GM12878 (cell line): ENCODE results near the gene FMNL2. TPM values are rescaled to one million over a fixed set of nuclear protein-coding genes. Genes with fewer than 3 reads are reported as not detected.

ENCODE experiments used
- ATAC-seq: fragments of 200-7000 bp; cut with Tn5 transposase; 3 replicates; pipeline ENCODE4 v1.9.1; 2020; ENCODE audit warnings: mild to moderate bottlenecking, moderate library complexity
- BruUV-seq: library from RNA; stranded (reverse); fragments of 400-500 nt; replicated peaks from 2 replicates; lab custom pipeline; 2021; lab: Mats Ljungman, UMichigan
- CTCF ChIA-PET: fragments of 300-600 bp; sonication (Branson Sonifier 250); formaldehyde crosslinking; extraction: SDS; loops from one replicate; lab custom pipeline; 2021; ENCODE audit warnings: inconsistent platforms; lab: Yijun Ruan, JAX
- POLR2A ChIA-PET: fragments of 350-600 bp; formaldehyde crosslinking; extraction: SDS; loops from one replicate; lab custom pipeline; 2021; ENCODE audit warnings: inconsistent platforms; lab: Charles Lee
- RAD21 ChIA-PET: fragments of 300-600 bp; sonication (Branson Sonifier 250); formaldehyde crosslinking; loops from one replicate; lab custom pipeline; 2023; ENCODE audit warnings: antibody characterized with exemption; ENCODE audit not compliant: unreplicated experiment; lab: Charles Lee
- SMC1A ChIA-PET: fragments of 300-600 bp; sonication (Branson Sonifier 250); formaldehyde crosslinking; loops from one replicate; lab custom pipeline; 2023; ENCODE audit not compliant: unreplicated experiment, uncharacterized antibody; lab: Charles Lee
- DNase-seq: peaks from one replicate; pipeline ENCODE4 v3.0.0-alpha.2; 2011; ENCODE audit warnings: low read depth, low spot score
- FAIRE-seq: peaks from 3 replicates; lab custom pipeline; 2011; peaks lifted over from hg19 to GRCh38; lab: Jason Lieb, UNC
- H2AFZ ChIP-seq: 2 replicates; pipeline ENCODE4 v1.6.0; 2011; ENCODE audit warnings: low read depth, low read length, control low read depth; ENCODE audit not compliant: control insufficient read depth
- H3K27ac ChIP-seq: 2 replicates; pipeline ENCODE4 v1.5.1; 2011; ENCODE audit warnings: control low read depth; ENCODE audit not compliant: control insufficient read depth, insufficient read depth
- H3K27me3 ChIP-seq, 2 experiments: replicated peaks in 1 of 2; 2 replicates each; pipeline versions ENCODE4 v1.6.0 to v1.6.1; 2011; ENCODE audit warnings: low read length in 1 of 2; ENCODE audit not compliant: control insufficient read depth in 2 of 2, insufficient read depth in 2 of 2
- H3K36me3 ChIP-seq, 2 experiments: 2 replicates each; pipeline ENCODE4 v1.5.1; 2011; ENCODE audit warnings: low read length in 1 of 2; ENCODE audit not compliant: control insufficient read depth in 2 of 2, insufficient read depth in 2 of 2
- H3K4me1 ChIP-seq: 2 replicates; pipeline ENCODE4 v1.6.1; 2011; ENCODE audit warnings: mild to moderate bottlenecking, low read length, moderate library complexity, mixed read lengths; ENCODE audit not compliant: control insufficient read depth, insufficient read depth
- H3K4me2 ChIP-seq: 2 replicates; pipeline ENCODE4 v1.6.0; 2011; ENCODE audit warnings: control low read depth; ENCODE audit not compliant: control insufficient read depth, insufficient read depth
- H3K4me3 ChIP-seq: fragments of 200-600 bp; sonication (generic); 2 replicates; pipeline ENCODE4 v1.5.1; 2016
- H3K79me2 ChIP-seq: 2 replicates; pipeline ENCODE4 v1.6.0; 2011; ENCODE audit warnings: low read length; ENCODE audit not compliant: control insufficient read depth, insufficient read depth
- H3K9ac ChIP-seq: 2 replicates; pipeline ENCODE4 v1.8.0; 2011; ENCODE audit warnings: low read length, control low read depth, mixed read lengths; ENCODE audit not compliant: control insufficient read depth, insufficient read depth
- H3K9me3 ChIP-seq: replicated peaks from 3 replicates; pipeline ENCODE4 v1.5.1; 2011; ENCODE audit warnings: mild to moderate bottlenecking, low read length; ENCODE audit not compliant: control insufficient read depth, insufficient read depth
- H4K20me1 ChIP-seq: 2 replicates; pipeline ENCODE4 v1.6.0; 2011; ENCODE audit not compliant: control insufficient read depth, insufficient read depth
- BMI1 ChIP-seq: fragments of 450-650 bp; IDR thresholded peaks from 2 replicates; pipeline ENCODE4 v1.6.1; 2016; ENCODE audit warnings: mild to moderate bottlenecking, moderate library complexity, borderline replicate concordance
- BRCA1 ChIP-seq: IDR thresholded peaks from 2 replicates; pipeline ENCODE4 v1.6.1; 2011; ENCODE audit warnings: low read depth, low read length, improper control_type of control experiment
- CHD4 ChIP-seq: fragments of 200-600 bp; sonication (generic); IDR thresholded peaks from 2 replicates; pipeline ENCODE4 v1.6.1; 2016; ENCODE audit warnings: mild to moderate bottlenecking
- EGR1 ChIP-seq, 2 experiments: IDR thresholded peaks; 1 replicate in 1 of 2; 2 replicates in 1 of 2; pipeline ENCODE4 v1.6.1; 2011 to 2012; ENCODE audit warnings: low read depth in 2 of 2, low read length in 2 of 2, borderline replicate concordance in 1 of 2, mild to moderate bottlenecking in 1 of 2, moderate library complexity in 1 of 2
- IKZF2 ChIP-seq, 2 experiments: fragments of 450-650 bp; IDR thresholded peaks; 2 replicates each; pipeline ENCODE4 v1.6.1; 2017; ENCODE audit warnings: mild to moderate bottlenecking in 2 of 2, moderate library complexity in 2 of 2
- KLF5 ChIP-seq: fragments of 450-650 bp; IDR thresholded peaks from 2 replicates; pipeline ENCODE4 v1.6.1; 2014; ENCODE audit warnings: mild to moderate bottlenecking; ENCODE audit not compliant: partially characterized antibody
- NFYA ChIP-seq: IDR thresholded peaks from 2 replicates; pipeline ENCODE4 v1.6.1; 2011; ENCODE audit warnings: low read depth, mild to moderate bottlenecking, low read length, improper control_type of control experiment, borderline replicate concordance
- NFYB ChIP-seq: IDR thresholded peaks from 2 replicates; pipeline ENCODE4 v1.6.1; 2011; ENCODE audit warnings: low read depth, mild to moderate bottlenecking, low read length, improper control_type of control experiment, moderate library complexity; ENCODE audit not compliant: insufficient read depth
- POLR2AphosphoS2 ChIP-seq: IDR thresholded peaks from 2 replicates; pipeline ENCODE4 v1.6.1; 2011; ENCODE audit warnings: low read depth, mild to moderate bottlenecking, low read length, improper control_type of control experiment, moderate library complexity
- RAD21 ChIP-seq: IDR thresholded peaks from 2 replicates; pipeline ENCODE4 v1.6.1; 2011; ENCODE audit warnings: mild to moderate bottlenecking, low read depth, low read length, moderate library complexity; ENCODE audit not compliant: insufficient read depth
- RB1 ChIP-seq: fragments of 450-650 bp; formaldehyde crosslinking; IDR thresholded peaks from 2 replicates; pipeline ENCODE4 v1.6.1; 2017; ENCODE audit warnings: mild to moderate bottlenecking, borderline replicate concordance
- RFX5 ChIP-seq: IDR thresholded peaks from 2 replicates; pipeline ENCODE4 v1.6.1; 2011; ENCODE audit warnings: low read depth, low read length, improper control_type of control experiment
- SMAD5 ChIP-seq: IDR thresholded peaks from 2 replicates; pipeline ENCODE4 v1.6.1; 2016; ENCODE audit warnings: antibody characterized with exemption, low read depth
- SMC3 ChIP-seq: IDR thresholded peaks from 2 replicates; pipeline ENCODE4 v1.6.1; 2011; ENCODE audit warnings: low read length, improper control_type of control experiment, borderline replicate concordance
- SREBF2 ChIP-seq: IDR thresholded peaks from 2 replicates; pipeline ENCODE4 v1.6.1; 2012; ENCODE audit warnings: mild to moderate bottlenecking, low read length
- TARDBP ChIP-seq: IDR thresholded peaks from 2 replicates; pipeline ENCODE4 v1.6.1; 2016; ENCODE audit warnings: borderline replicate concordance
- WGBS: methylation state at CpG from one replicate; pipeline ENCODE4 v1.1.6; 2016; ENCODE audit warnings: low lambda C conversion rate; ENCODE audit not compliant: insufficient replicate concordance, insufficient coverage; ENCODE audit errors: missing lambda C conversion rate; 5-methylcytosine and 5-hydroxymethylcytosine counted together
- in situ Hi-C: fragments of 300-500 bp; cut with MboI; formaldehyde crosslinking; loops from 9 replicates; pipeline ENCODE4 v1.14.3; 2018; ENCODE audit warnings: mixed read lengths
- intact Hi-C: fragments of 100-400 bp; cut with micrococcal nuclease; formaldehyde crosslinking; loops from one replicate; pipeline ENCODE4 v1.14.2; 2022; ENCODE audit not compliant: unreplicated experiment
- polyA plus RNA-seq, 11 experiments: library from polyadenylated mRNA; depleted of rRNA in 4 of 11; unstranded in 6 of 11; stranded (reverse) in 5 of 11; fragments of >200 nt; fragmentation: Nextera tagmentation in 4 of 11; fragmentation: Illumina TruSeq in 1 of 11; extraction: Ambion mirVana in 4 of 11; extraction: Trizol in 1 of 11; gene quantifications; 1 replicate in 1 of 11; 2 replicates in 10 of 11; pipeline versions ENCODE4 v1.2.1 to v1.2.3, GENCODE V29; 2011 to 2016; ENCODE audit warnings: inconsistent platforms in 2 of 11, missing spikeins in 2 of 11, low read depth in 1 of 11
- total RNA-seq, 4 experiments: library from RNA; depleted of rRNA in 3 of 4; stranded (reverse); fragments of >200 nt in 3 of 4; fragmentation: Illumina TruSeq in 1 of 4; extraction: Trizol in 1 of 4; gene quantifications; 2 replicates each; pipeline versions ENCODE4 v1.2.1 to v1.2.3, GENCODE V29; 2013 to 2021
- TF ChIP-seq, protein P1 (sequence below): fragments of 450-650 bp; IDR thresholded peaks from 2 replicates; pipeline ENCODE4 v1.6.1; 2014; ENCODE audit warnings: mild to moderate bottlenecking
- TF ChIP-seq, protein P2 (sequence below): IDR thresholded peaks from 2 replicates; pipeline ENCODE4 v1.6.1; 2012; ENCODE audit warnings: low read length, inconsistent platforms
- TF ChIP-seq, protein P3 (sequence below), 3 experiments: IDR thresholded peaks in 2 of 3; conservative IDR thresholded peaks in 1 of 3; 2 replicates each; pipeline ENCODE4 v1.5.1; 2011; ENCODE audit warnings: low read depth in 3 of 3, low read length in 3 of 3, mild to moderate bottlenecking in 3 of 3, control low read depth in 2 of 3, moderate library complexity in 2 of 3, inconsistent platforms in 1 of 3, mixed read lengths in 1 of 3; ENCODE audit not compliant: control insufficient read depth in 2 of 3, insufficient read depth in 1 of 3; ENCODE audit errors: extremely low read depth in 1 of 3

FMNL2 gene
- total and polyA plus RNA-seq, 10 of the 15 experiments (the other 5 are each of a cell fraction or from before 2014, with no cell fraction given) = 0.13 to 9.9 (median 0.35) TPM

DNA sequence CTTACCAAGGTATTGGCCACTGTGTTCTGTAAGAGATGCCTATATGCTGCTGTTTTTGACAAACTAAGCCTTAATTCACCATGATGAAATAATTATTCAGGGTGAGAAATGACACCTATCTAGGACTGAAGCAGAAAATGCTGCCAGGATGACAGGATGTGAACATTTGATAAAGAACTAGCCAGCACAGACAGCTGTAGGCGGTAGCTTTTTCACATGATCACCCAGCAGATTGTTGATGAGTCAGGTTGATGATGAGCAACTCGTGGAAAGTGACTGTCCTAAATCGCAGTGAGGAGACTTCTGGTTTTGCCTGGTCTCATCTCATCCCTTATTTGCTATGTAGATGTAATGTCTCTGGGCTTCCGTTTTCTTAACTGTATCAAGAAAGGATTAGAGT, 238.2 kb downstream of the FMNL2 start:
- ATAC-seq = peak; percentile 96
- ChIA-PET POLR2A (interaction anchor here (0.5 to 2.4 kb wide), 2 partner anchors 39 to 751 kb away, joined by 3 to 9 read pairs; no protein-coding TSS in a partner anchor), RAD21 (interaction anchor here (0.8 to 2.3 kb wide), 13 partner anchors 8 to 397 kb away, joined by 3 to 9 read pairs (median 5); no protein-coding TSS in a partner anchor), SMC1A (interaction anchor here (0.6 to 3.6 kb wide), 17 partner anchors 9 to 167 kb away, joined by 3 to 16 read pairs (median 3); no protein-coding TSS in a partner anchor), CTCF (interaction anchor here (0.9 to 1.6 kb wide), 5 partner anchors 17 to 77 kb away, joined by 3 to 5 read pairs (median 4); no protein-coding TSS in a partner anchor)
- no peaks in the 10 kb centered on the region for H3K36me3 ChIP-seq
- no peaks in the 10 kb centered on the region for H3K27me3 ChIP-seq
- no peak overlapping the region for H2AFZ ChIP-seq
- H3K79me2 ChIP-seq = no peaks in the 10 kb centered on the region
- no peak overlapping the region for H3K4me3 ChIP-seq
- peak; percentile 70 for DNase-seq
- intact Hi-C loops (no loop called here), in situ Hi-C loops (no loop called here)
- no peaks in the 10 kb centered on the region for H4K20me1 ChIP-seq
- FAIRE-seq = peak; percentile 88
- no TSS peak for BruUV-seq
- H3K9me3 ChIP-seq = no peaks in the 10 kb centered on the region
- WGBS = 1% methylated on average over 4 of the region's 4 CpGs
- peak overlapping the region; percentile 22; the same call in 1 of the 2 replicates for H3K4me2 ChIP-seq
- no peak overlapping the region for H3K27ac ChIP-seq
- H3K4me1 ChIP-seq = peaks cover 5% of the 10 kb centered on the region; the same call in 1 of the 2 replicates
- H3K9ac ChIP-seq = no peak overlapping the region
- TF ChIP-seq IKZF2 (IDR thresholded peaks at IDR 0.05) = peak; percentile 78 to 79; a peak in 3 of 4 replicates
- TF ChIP-seq BRCA1 = no peak
- no peak for TF ChIP-seq EGR1 (IDR thresholded peaks at IDR 0.05; ENCODE audit: borderline replicate concordance in 1 of 2, low read depth in 2 of 2, low read length in 2 of 2)
- TF ChIP-seq, protein P1, sequence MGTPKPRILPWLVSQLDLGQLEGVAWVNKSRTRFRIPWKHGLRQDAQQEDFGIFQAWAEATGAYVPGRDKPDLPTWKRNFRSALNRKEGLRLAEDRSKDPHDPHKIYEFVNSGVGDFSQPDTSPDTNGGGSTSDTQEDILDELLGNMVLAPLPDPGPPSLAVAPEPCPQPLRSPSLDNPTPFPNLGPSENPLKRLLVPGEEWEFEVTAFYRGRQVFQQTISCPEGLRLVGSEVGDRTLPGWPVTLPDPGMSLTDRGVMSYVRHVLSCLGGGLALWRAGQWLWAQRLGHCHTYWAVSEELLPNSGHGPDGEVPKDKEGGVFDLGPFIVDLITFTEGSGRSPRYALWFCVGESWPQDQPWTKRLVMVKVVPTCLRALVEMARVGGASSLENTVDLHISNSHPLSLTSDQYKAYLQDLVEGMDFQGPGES = no peak
- no peak for TF ChIP-seq NFYB
- TF ChIP-seq CHD4 = no peak
- no peak for TF ChIP-seq KLF5
- TF ChIP-seq BMI1 = 0 out of 2 replicates have a peak, but pooled peaks have one; percentile 35
- TF ChIP-seq RB1 = no peak
- no peak for TF ChIP-seq RFX5
- TF ChIP-seq POLR2AphosphoS2 = no peak
- TF ChIP-seq SMAD5 = no peak
- TF ChIP-seq, protein P2, sequence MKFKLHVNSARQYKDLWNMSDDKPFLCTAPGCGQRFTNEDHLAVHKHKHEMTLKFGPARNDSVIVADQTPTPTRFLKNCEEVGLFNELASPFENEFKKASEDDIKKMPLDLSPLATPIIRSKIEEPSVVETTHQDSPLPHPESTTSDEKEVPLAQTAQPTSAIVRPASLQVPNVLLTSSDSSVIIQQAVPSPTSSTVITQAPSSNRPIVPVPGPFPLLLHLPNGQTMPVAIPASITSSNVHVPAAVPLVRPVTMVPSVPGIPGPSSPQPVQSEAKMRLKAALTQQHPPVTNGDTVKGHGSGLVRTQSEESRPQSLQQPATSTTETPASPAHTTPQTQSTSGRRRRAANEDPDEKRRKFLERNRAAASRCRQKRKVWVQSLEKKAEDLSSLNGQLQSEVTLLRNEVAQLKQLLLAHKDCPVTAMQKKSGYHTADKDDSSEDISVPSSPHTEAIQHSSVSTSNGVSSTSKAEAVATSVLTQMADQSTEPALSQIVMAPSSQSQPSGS = peak; percentile 52; the same call in 1 of the 2 replicates
- no peak for TF ChIP-seq TARDBP
- TF ChIP-seq, protein P3, sequence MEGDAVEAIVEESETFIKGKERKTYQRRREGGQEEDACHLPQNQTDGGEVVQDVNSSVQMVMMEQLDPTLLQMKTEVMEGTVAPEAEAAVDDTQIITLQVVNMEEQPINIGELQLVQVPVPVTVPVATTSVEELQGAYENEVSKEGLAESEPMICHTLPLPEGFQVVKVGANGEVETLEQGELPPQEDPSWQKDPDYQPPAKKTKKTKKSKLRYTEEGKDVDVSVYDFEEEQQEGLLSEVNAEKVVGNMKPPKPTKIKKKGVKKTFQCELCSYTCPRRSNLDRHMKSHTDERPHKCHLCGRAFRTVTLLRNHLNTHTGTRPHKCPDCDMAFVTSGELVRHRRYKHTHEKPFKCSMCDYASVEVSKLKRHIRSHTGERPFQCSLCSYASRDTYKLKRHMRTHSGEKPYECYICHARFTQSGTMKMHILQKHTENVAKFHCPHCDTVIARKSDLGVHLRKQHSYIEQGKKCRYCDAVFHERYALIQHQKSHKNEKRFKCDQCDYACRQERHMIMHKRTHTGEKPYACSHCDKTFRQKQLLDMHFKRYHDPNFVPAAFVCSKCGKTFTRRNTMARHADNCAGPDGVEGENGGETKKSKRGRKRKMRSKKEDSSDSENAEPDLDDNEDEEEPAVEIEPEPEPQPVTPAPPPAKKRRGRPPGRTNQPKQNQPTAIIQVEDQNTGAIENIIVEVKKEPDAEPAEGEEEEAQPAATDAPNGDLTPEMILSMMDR (IDR thresholded peaks at IDR 0.05 in 2 of 3, conservative IDR thresholded peaks at IDR 0.05 in 1 of 3; ENCODE audit: control insufficient read depth in 2 of 3, extremely low read depth in 1 of 3, insufficient read depth in 1 of 3, low read depth in 3 of 3, low read length in 3 of 3) = no peak
- TF ChIP-seq NFYA = no peak
- no peak for TF ChIP-seq SREBF2
- no peak for TF ChIP-seq RAD21
- TF ChIP-seq SMC3 = no peak
